GM15510 (cell line): Measurements from ENCODE around the gene DSP.

ENCODE experiments used
- POLR2A ChIP-seq: IDR thresholded peaks from 3 replicates; pipeline ENCODE4 v1.6.1; 2011; ENCODE audit warnings: borderline replicate concordance; ENCODE audit not compliant: insufficient read length; ENCODE audit errors: extremely low read depth

The DSP gene

GRCh38 chr6:7546020-7546369 lies 4.5 kb downstream of the DSP start:
- no peak for TF ChIP-seq POLR2A

- TF ChIP-seq POLR2A = no peak
Observed at GRCh38 chr6:7546383-7546782, 4.9 kb downstream of the DSP start.

DNA sequence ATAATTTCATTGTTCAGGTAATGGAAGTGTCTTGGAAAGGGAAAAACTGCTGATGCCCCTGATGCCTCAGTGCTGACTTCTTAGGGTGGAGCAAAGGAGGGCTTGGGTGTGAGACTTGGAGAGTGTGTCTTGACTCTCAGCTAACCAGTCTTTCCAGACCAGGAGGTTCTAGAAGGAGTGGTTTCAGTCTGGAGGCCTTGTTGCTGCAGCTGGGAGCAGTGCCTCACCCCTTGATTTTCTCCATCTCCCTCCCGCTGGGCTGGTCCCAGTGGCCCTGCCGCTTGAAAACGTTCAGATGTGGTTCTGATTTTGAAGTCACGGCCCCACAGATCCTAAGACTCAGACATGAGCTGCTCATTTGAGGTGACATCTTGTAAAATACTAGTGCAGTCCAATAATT lies 5.4 kb downstream of the DSP start:
- TF ChIP-seq POLR2A = no peak

DNA sequence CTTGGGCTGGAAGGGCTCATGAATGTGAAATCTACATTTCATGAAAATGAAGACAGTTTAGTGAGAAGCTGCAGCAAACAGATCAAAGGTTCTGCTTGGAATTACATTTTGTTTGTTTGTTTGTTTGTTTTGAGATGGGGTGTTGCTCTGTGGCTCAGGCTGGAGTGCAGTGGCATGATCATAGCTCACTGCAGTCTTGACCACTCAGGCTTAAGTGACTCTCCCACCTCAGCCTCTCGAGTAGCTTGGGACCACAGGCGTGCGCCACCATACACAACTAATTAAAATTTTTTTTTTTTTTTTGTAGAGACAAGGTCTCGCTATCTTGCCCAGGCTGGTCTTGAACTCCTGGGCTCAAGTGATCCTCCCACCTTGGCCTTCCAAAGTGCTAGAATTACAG lies 5.8 kb downstream of the DSP start:
- no peak for TF ChIP-seq POLR2A

DNA sequence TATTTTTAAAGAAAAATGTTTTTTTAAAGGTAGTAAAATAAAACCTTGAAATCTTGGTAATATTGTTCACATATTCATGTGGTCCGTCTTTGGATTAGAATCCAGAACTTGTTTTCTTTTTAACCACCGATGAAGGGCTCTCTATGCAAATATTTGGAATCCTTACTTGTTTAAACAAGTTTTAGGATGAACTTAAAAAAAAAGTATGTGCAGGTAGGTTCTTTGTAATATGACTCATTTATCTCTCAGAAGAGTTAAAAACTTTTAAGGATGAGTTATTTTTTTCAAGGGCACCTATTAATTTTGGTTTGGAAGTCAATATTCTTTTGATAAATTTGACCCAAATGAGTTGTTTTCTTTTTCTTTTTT lies 8.9 kb downstream of the DSP start:
- no peak for TF ChIP-seq POLR2A

GRCh38 chr6:7554533-7555275 lies 13.2 kb downstream of the DSP start:
- TF ChIP-seq POLR2A = no peak

- no peak for TF ChIP-seq POLR2A
Observed at GRCh38 chr6:7555671-7556070, 14.2 kb downstream of the DSP start.

GRCh38 chr6:7556394-7557106 lies 15.1 kb downstream of the DSP start:
- TF ChIP-seq POLR2A = no peak

GRCh38 chr6:7557652-7558051 lies 16.2 kb downstream of the DSP start:
- TF ChIP-seq POLR2A = no peak

- TF ChIP-seq POLR2A = no peak
Observed at GRCh38 chr6:7558781-7559180, 17.3 kb downstream of the DSP start.

- TF ChIP-seq POLR2A = no peak
Observed at GRCh38 chr6:7559196-7559595, 17.7 kb downstream of the DSP start.

DNA sequence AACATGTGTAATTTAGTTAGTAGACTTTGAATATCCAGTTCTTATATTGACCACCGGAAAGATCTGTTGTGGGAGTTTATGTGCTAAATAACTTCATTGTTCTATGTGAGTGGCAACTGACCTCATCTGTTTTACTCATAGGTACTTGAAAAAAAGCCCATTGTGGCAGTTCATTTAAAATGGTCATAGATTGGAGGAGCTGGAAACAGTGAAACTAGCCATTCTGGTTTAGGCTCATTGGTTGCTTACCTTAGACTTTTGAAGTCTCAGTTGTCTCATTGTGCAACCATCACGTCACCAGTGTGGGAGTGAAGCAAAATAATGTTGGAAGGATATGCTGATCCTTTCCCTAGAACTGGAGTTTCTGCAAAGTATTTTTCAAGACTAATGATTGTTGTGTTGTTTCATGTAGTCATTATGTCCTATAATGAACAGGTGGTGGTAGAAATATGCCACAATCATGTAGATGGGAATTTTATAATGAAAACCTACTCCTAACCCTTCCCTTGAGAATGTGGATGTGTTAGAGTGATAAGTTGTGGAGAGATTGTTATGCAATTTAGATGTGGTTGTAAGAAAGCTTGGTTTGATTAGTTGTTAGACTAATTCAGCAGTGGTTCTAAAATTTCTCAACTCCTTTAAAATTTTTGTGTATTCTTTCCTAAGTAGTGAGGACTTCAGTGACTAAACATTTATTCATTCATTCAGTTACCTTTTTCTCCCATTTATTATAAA lies 18.3 kb downstream of the DSP start:
- no peak for TF ChIP-seq POLR2A

DNA sequence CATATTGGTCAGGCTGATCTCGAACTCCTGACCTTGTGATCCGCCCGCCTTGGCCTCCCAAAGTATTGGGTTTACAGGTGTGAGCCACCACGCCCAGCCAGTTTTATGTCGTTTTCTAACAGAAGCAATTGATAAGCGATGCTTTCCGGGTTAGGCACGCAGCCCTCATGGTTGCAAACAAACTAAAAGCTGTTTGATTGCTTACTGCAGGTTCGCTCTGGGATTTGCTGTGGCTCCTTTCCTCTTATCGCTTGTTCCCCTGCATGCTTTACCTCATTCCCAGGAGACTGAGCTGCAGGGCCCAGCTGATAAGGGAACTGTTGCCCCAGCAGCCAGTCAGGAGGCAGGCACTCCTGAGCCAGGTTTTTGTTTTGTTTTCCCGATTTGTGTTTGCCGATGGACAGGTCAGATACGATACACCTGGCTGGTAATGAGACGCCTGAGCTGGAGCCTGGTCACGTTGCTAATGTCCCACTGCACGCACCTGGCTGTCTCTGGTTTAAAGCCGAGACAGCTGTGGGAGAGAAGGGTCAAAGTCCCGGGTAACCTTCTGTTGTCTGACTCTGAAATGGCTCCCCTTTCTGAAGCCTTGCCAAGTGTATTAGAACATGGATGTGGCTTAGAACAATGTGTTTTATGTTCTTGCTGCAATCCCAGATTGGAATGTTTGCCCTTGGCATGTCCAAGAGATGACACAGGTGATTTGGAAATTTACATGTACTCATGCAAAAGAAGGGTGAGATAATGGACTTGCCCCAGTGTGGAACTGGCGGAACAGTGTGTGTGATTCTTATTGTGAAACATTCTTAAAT lies 19.9 kb downstream of the DSP start:
- TF ChIP-seq POLR2A = no peak

DNA sequence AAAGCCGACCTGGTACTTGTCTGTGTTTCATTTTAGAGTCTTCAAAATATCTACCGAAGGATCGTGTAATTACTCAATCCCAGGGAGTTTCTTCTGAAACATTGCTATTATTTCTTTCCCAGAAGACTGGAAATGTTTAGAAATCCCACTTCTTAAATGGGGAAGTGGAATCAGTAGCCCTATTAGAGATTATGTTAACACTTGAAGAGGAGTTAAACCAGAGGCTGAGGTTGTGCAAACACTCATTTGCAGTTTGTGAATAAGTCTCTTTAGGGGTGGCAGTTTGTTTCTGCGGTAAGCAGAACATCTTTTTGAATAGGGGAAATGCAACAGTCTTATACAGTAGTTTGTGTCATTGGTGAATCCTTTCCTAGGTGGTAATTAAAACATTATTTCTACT lies 21.3 kb downstream of the DSP start:
- no peak for TF ChIP-seq POLR2A

GRCh38 chr6:7566107-7566506 lies 24.6 kb downstream of the DSP start:
- no peak for TF ChIP-seq POLR2A

GRCh38 chr6:7566617-7567173 lies 25.2 kb downstream of the DSP start:
- TF ChIP-seq POLR2A = no peak

- TF ChIP-seq POLR2A = no peak
Observed at GRCh38 chr6:7568021-7568420, 26.6 kb downstream of the DSP start.
